GM12873 (cell line): ENCODE results near the gene MAD1L1.

Experiments used
- CTCF ChIP-seq: IDR thresholded peaks from 2 replicates; pipeline ENCODE4 v1.5.1; 2012; ENCODE audit warnings: low read depth, mild to moderate bottlenecking, moderate library complexity, low read length, control low read depth; ENCODE audit not compliant: insufficient read depth; ENCODE audit errors: missing control alignments

The MAD1L1 gene

GRCh38 chr7:2120841-2121830 lies 111.6 kb downstream of the MAD1L1 start:
- no peak for TF ChIP-seq CTCF

- no peak for TF ChIP-seq CTCF
These were observed 112.5 kb downstream of the MAD1L1 start for GRCh38 chr7:2120251-2120660.

GRCh38 chr7:2118630-2119190 lies 114.0 kb downstream of the MAD1L1 start:
- no peak for TF ChIP-seq CTCF

- TF ChIP-seq CTCF, result no peak
These were observed 114.7 kb downstream of the MAD1L1 start for GRCh38 chr7:2118056-2118455.

GRCh38 chr7:2117646-2118045 lies 115.1 kb downstream of the MAD1L1 start:
- TF ChIP-seq CTCF, result no peak

GRCh38 chr7:2116989-2117591 lies 115.7 kb downstream of the MAD1L1 start:
- TF ChIP-seq CTCF, result no peak

GRCh38 chr7:2116448-2116810 lies 116.3 kb downstream of the MAD1L1 start:
- TF ChIP-seq CTCF, result no peak
